ENCODE measurements around the gene HLA-A. TPM values are rescaled to one million over a fixed set of nuclear protein-coding genes. Genes with fewer than 3 reads are reported as not detected.

HLA-A gene
- total RNA-seq, 1 experiment from 2014 or later: 251 TPM

GRCh38 chr6:29958046-29958445 is 15.7 kb downstream of the HLA-A start:
- ChIA-PET RAD21 (ENCODE audit: low non-redundant PET in 1 of 2, low total read pairs in 2 of 2, uncharacterized antibody in 2 of 2, unreplicated experiment in 2 of 2) (no interaction called here), CTCF (no interaction called here), POLR2A (no interaction called here)
- Histone ChIP-seq H2AFZ (ENCODE audit: low read depth, low read length, poor library complexity, severe bottlenecking) (no peak overlapping the region), H3K27ac (ENCODE audit: low read depth, low read length) (no peak overlapping the region), H3K36me3 (ENCODE audit: control insufficient read depth in 1 of 2, insufficient read depth in 2 of 2, low read length in 2 of 2) (no peaks in the 10 kb centered on the region), H4K20me1 (ENCODE audit: insufficient read depth) (no peaks in the 10 kb centered on the region), H3K4me2 (ENCODE audit: low read length) (no peak overlapping the region), H3K79me2 (ENCODE audit: insufficient read depth, low read length) (no peaks in the 10 kb centered on the region), H3K9me2 (ENCODE audit: insufficient read depth) (no peaks in the 10 kb centered on the region), H3K4me1 (ENCODE audit: control insufficient read depth in 1 of 2, insufficient read depth in 2 of 2, low read length in 2 of 2) (peaks cover 28 to 50% of the 10 kb centered on the region in 2 experiments), H3K9me3 (ENCODE audit: control insufficient read depth in 1 of 2, insufficient read depth in 1 of 2, low read depth in 1 of 2, low read length in 2 of 2) (no peaks in the 10 kb centered on the region), H3K27me3 (ENCODE audit: insufficient read depth, low read length) (no peaks in the 10 kb centered on the region), H3K9ac (ENCODE audit: low read length) (no peak overlapping the region), H3K4me3 (replicated peaks in 1 of 2; ENCODE audit: low read depth in 1 of 2, low read length in 2 of 2) (no peak overlapping the region)
- no peak for DNase-seq (ENCODE audit: low read depth, low spot score)
- no TSS peak for BruUV-seq (replicated peaks)
- TF ChIP-seq ELF1 (IDR thresholded peaks at IDR 0.05; ENCODE audit: borderline replicate concordance, low read depth): no peak
- no peak for TF ChIP-seq ZFX (IDR thresholded peaks at IDR 0.05)
- TF ChIP-seq SP1 (IDR thresholded peaks at IDR 0.05; ENCODE audit: low read depth): no peak
- intact Hi-C loops (cut with micrococcal nuclease): no loop called here
- no peak for ATAC-seq

- Histone ChIP-seq H3K4me1 (ENCODE audit: control insufficient read depth in 1 of 2, insufficient read depth in 2 of 2, low read length in 2 of 2) (peaks cover 25 to 41% of the 10 kb centered on the region in 2 experiments), H3K36me3 (ENCODE audit: control insufficient read depth in 1 of 2, insufficient read depth in 2 of 2, low read length in 2 of 2) (no peaks in the 10 kb centered on the region), H3K9ac (ENCODE audit: low read length) (no peak overlapping the region), H3K9me3 (ENCODE audit: control insufficient read depth in 1 of 2, insufficient read depth in 1 of 2, low read depth in 1 of 2, low read length in 2 of 2) (no peaks in the 10 kb centered on the region), H3K27me3 (ENCODE audit: insufficient read depth, low read length) (no peaks in the 10 kb centered on the region), H2AFZ (ENCODE audit: low read depth, low read length, poor library complexity, severe bottlenecking) (no peak overlapping the region), H3K4me3 (replicated peaks in 1 of 2; ENCODE audit: low read depth in 1 of 2, low read length in 2 of 2) (no peak overlapping the region), H3K9me2 (ENCODE audit: insufficient read depth) (no peaks in the 10 kb centered on the region), H3K27ac (ENCODE audit: low read depth, low read length) (no peak overlapping the region), H4K20me1 (ENCODE audit: insufficient read depth) (no peaks in the 10 kb centered on the region), H3K4me2 (ENCODE audit: low read length) (no peak overlapping the region), H3K79me2 (ENCODE audit: insufficient read depth, low read length) (no peaks in the 10 kb centered on the region)
- ChIA-PET CTCF (no interaction called here), POLR2A (no interaction called here), RAD21 (ENCODE audit: low non-redundant PET in 1 of 2, low total read pairs in 2 of 2, uncharacterized antibody in 2 of 2, unreplicated experiment in 2 of 2) (no interaction called here)
- intact Hi-C loops (cut with micrococcal nuclease): no loop called here
- ATAC-seq (no peak), DNase-seq (ENCODE audit: low read depth, low spot score) (no peak)
- BruUV-seq (replicated peaks): no TSS peak
- no peak for TF ChIP-seq EZH2phosphoT487 (IDR thresholded peaks at IDR 0.05; ENCODE audit: borderline replicate concordance)
- TF ChIP-seq JUND (IDR thresholded peaks at IDR 0.05): no peak
- no peak for TF ChIP-seq CEBPB (IDR thresholded peaks at IDR 0.05; ENCODE audit: low read depth)
- no peak for TF ChIP-seq ATF3 (IDR thresholded peaks at IDR 0.05)
- no peak for TF ChIP-seq CBX3 (IDR thresholded peaks at IDR 0.05; ENCODE audit: low read depth)
- TF ChIP-seq EZH2 (IDR thresholded peaks at IDR 0.05): no peak
- TF ChIP-seq ZBTB33 (IDR thresholded peaks at IDR 0.05; ENCODE audit: extremely low read depth, insufficient replicate concordance, low read length): no peak
- no peak for TF ChIP-seq REST (IDR thresholded peaks at IDR 0.05; ENCODE audit: low read depth)
- no peak for TF ChIP-seq ELF1 (IDR thresholded peaks at IDR 0.05; ENCODE audit: borderline replicate concordance, low read depth)
- TF ChIP-seq TCF7L2 (IDR thresholded peaks at IDR 0.05; ENCODE audit: borderline replicate concordance, extremely low read depth, insufficient read depth, insufficient read length): no peak
- TF ChIP-seq SRF (IDR thresholded peaks at IDR 0.05; ENCODE audit: low read depth): no peak
- TF ChIP-seq MAX (IDR thresholded peaks at IDR 0.05): no peak
- no peak for TF ChIP-seq POLR2A (IDR thresholded peaks at IDR 0.05; ENCODE audit: borderline replicate concordance, extremely low read depth, insufficient read depth, insufficient read length)
- TF ChIP-seq RAD21 (IDR thresholded peaks at IDR 0.05; ENCODE audit: low read depth): no peak
- no peak for TF ChIP-seq SP1 (IDR thresholded peaks at IDR 0.05; ENCODE audit: low read depth)
- no peak for TF ChIP-seq YY1 (IDR thresholded peaks at IDR 0.05; ENCODE audit: extremely low read depth, insufficient replicate concordance, low read depth, low read length)
Observed at GRCh38 chr6:29958921-29959320, 16.6 kb downstream of the HLA-A start.

Data from HCT116 (cell line).